ENCODE measurements around the gene HOXB5.

GRCh38 chr17:48604770-48605329, 11.3 kb upstream of the HOXB5 start, which contains the start of gene HOXB6:
- no peak for TF ChIP-seq CTCF (IDR thresholded peaks at IDR 0.05)
- TF ChIP-seq POLR2A (IDR thresholded peaks at IDR 0.05): no peak

Data from stomach (tissue), 4 donors.